ENCODE results near the gene TMEM52.

Gene TMEM52

DNA sequence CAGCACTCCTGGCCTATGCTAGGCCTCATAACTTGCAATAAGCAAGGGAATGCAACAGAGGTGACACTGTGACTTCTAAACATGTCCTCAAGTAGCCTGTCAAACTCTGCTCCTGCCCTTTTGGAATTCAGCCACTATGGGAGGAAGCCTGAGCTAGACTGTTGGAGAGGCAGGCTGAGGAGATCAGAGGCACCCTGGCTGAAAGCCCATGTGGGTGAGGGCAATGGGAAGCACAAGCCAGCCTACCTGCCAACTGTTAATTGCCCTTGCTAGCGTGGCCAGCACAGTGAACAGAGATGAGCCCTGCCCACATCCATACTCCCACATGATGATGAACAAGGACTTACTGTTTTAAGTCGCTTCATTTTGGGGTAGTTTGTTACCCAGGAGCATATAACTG lies 45.9 kb downstream of the TMEM52 start:
- FAIRE-seq, result no peak

DNA sequence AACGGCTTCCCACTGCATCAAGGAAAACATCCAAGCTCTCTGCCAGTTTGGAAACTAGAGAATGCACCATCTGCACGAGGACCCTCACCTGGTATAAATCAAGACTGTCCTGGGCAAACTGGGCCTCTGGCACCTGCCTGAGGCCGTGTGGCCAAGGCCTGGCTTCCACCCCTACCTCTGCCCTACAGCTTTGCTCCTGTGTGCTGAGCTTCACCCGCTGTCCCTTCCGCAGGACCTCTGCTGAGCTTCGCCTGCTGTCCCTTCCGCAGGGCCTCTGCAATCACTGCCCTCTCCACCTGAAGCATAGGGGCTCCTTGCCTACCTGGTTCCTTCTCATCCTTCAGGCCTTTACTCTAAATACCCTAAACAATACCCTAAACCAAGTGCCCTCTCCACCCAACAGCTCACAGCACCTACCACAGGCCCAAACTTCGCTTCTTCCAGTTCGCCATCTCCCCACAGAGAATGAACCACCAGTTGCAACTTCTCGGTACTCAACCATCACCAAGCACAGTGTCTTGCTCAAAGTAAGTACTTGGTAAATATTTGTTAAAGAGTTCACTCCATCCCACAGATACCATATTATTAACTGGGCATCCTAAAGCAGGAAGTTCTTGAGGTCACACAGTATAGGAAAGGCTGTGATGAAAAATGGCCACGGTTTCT lies 46.6 kb downstream of the TMEM52 start:
- DNase-seq (ENCODE audit: low spot score) (no peak), FAIRE-seq (no peak)

More for the DNA sequence above, 45.9 kb downstream of the TMEM52 start:
- DNase-seq (ENCODE audit: low spot score), result no peak

DNA sequence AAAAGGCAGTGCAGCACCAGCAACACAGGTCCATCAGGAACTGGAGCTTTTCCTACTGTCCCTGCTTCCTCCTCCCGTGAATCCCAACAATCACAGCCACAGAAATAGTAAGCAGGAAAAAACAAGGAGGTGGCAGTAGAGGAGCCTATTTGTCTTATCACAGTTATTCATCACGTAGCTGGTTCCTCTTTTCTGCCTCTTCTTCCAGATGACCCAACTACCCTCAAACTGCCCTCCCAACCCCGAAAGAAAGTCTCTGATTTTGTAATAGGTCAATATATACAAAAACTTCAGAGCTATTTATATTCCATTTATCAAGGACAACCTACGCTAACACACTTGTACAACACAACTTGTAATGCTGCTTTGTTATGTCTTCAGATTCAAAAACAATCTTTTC lies 49.6 kb downstream of the TMEM52 start:
- FAIRE-seq (no peak), DNase-seq (ENCODE audit: low spot score) (no peak)

All from RCC 7860 (cell line).